Measurements from ENCODE around the gene TMEM143. TPM values are rescaled to one million over a fixed set of nuclear protein-coding genes. Genes with fewer than 3 reads are reported as not detected.
A peak's percentile ranks its signal among the peaks of the same experiment; 100 is the strongest.

TMEM143 gene
- total and polyA plus RNA-seq, 4 donors: 3.5 to 14.7 (median 8.4) TPM

DNA sequence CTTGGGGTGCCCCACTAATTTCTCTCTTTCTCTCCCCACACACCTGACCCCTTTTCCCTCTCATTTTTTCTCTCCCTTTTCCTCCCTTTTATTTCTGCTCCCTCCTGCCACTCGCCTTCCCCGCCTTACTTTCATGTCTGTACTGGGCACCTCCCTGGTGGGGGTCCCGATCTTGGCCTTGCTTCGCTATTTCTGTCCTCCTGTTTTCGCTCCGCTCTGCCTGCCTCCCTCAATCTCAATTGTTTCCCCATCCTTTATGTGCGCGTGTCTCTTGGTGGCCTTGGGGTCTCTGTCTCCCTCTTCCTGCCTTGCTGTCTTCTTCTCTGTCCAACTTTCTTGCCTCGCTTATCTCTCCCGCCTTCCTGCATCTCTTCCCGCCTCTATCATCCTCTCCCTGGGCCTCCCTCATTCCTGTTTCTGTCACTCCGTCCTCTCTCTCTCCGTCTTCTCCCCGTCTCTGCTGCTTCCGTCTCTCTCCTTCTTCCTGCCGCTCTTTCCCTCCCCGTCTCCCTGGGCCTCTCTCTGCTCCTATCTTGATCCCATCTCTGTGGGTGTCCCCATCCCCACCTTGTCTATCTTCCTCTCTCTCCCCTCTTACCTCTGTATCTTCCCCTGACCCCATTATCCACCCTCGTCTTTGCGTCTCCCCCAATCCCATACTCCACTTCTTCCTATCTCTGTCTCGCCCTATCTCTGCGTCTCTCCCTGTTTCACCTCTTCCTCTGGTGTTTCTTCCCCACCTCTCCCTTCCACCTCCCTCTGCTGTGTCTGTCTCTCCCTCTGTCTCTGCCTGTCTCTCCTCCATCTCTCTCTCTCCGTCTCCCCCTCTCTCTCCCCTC, 33.7 kb upstream of the TMEM143 start:
- WGBS (ENCODE audit: insufficient coverage): 60% methylated on average over 22 of the region's 22 CpGs
- peaks cover 6% of the 10 kb centered on the region for H3K36me3 ChIP-seq (ENCODE audit: control insufficient read depth, insufficient read depth, low read length)
- H3K4me3 ChIP-seq (ENCODE audit: low read depth, low read length): peak overlapping the region; percentile 31
- H3K4me1 ChIP-seq (ENCODE audit: control insufficient read depth, insufficient read depth, low read length): peaks cover 62% of the 10 kb centered on the region
- H3K9me3 ChIP-seq (ENCODE audit: control insufficient read depth, insufficient read depth, low read length): no peaks in the 10 kb centered on the region
- peaks cover 41% of the 10 kb centered on the region for H3K27me3 ChIP-seq (ENCODE audit: control insufficient read depth, insufficient read depth, low read length)
- no peak overlapping the region for H3K27ac ChIP-seq (ENCODE audit: low read depth, low read length)
- DNase-seq (ENCODE audit: low read depth in 4 of 6, low spot score in 6 of 6): peak in 1 of 6 donors; percentile 21

DNA sequence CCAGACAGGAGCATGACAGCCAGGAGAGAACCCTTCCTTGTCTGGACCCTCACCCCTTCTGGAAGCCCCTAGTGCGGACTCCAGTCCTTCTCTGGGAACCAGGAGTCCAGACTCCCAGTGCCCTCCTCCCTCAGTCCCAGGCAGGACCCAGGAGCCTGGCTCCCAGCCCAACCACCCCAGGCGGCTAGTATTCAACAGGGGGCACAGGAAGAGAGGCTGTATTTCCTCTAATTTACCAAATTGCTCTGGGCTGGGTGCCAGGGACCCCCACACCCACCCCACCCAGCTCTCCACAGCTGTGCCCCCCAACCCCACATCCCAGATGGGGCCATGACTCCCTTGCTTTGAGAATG, 33.1 kb upstream of the TMEM143 start:
- Histone ChIP-seq H3K4me3 (ENCODE audit: low read depth, low read length) (peak overlapping the region; percentile 9), H3K27me3 (ENCODE audit: control insufficient read depth, insufficient read depth, low read length) (peaks cover 41% of the 10 kb centered on the region), H3K27ac (ENCODE audit: low read depth, low read length) (no peak overlapping the region), H3K4me1 (ENCODE audit: control insufficient read depth, insufficient read depth, low read length) (peaks cover 67% of the 10 kb centered on the region), H3K9me3 (ENCODE audit: control insufficient read depth, insufficient read depth, low read length) (no peaks in the 10 kb centered on the region), H3K36me3 (ENCODE audit: control insufficient read depth, insufficient read depth, low read length) (peaks cover 6% of the 10 kb centered on the region)
- WGBS (ENCODE audit: insufficient coverage): 33% methylated on average over 1 of the region's 2 CpGs
- peak in 1 of 6 donors; percentile 26 for DNase-seq (ENCODE audit: low read depth in 4 of 6, low spot score in 6 of 6)

DNA sequence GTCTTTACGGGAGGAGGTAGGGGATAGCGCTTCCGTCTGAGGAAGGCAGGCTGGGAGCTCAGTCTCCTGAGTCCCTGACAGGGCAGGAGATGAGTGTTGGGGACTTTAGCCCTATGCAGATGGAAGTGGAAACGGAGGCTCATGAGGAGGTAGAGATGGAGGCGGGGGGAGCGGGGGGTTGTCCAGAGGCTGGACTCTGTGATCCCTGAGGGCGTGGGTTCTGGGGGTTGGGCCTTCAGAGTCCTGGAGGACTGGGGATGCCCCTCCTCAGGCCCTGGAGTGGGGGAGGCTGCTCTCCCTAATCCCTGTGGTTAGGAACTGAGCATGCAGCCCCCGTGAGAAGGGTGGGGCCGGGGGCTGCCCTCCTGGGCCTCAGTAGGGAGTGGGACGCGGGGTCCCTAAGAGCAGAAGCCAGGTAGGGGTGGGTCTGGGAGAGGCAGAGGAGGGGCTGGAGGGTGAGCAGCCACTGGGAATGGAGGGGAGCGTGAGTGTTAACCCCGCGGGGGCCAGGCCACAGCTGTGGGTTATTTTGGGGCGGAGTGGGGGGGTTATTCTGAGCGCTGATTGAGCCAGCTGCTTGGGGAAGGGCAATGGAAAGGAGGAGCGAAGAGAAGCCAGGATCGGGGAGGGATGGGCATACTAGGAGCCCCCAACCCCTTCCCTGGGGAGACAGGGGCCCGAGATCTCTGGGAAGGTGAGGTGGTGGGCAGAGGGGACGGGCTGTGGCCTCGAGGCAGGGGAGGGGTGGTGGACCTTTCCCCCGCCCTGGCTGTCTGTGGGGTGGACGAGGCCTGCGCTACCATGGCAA, 32.5 kb upstream of the TMEM143 start:
- Histone ChIP-seq H3K4me3 (ENCODE audit: low read depth, low read length) (peak overlapping the region; percentile 18), H3K27me3 (ENCODE audit: control insufficient read depth, insufficient read depth, low read length) (peaks cover 41% of the 10 kb centered on the region), H3K9me3 (ENCODE audit: control insufficient read depth, insufficient read depth, low read length) (no peaks in the 10 kb centered on the region), H3K27ac (ENCODE audit: low read depth, low read length) (no peak overlapping the region), H3K36me3 (ENCODE audit: control insufficient read depth, insufficient read depth, low read length) (peaks cover 7% of the 10 kb centered on the region), H3K4me1 (ENCODE audit: control insufficient read depth, insufficient read depth, low read length) (peaks cover 71% of the 10 kb centered on the region)
- 41% methylated on average over 16 of the region's 24 CpGs for WGBS (ENCODE audit: insufficient coverage)
- peak in 1 of 6 donors; percentile 62 for DNase-seq (ENCODE audit: low read depth in 4 of 6, low spot score in 6 of 6)

DNA sequence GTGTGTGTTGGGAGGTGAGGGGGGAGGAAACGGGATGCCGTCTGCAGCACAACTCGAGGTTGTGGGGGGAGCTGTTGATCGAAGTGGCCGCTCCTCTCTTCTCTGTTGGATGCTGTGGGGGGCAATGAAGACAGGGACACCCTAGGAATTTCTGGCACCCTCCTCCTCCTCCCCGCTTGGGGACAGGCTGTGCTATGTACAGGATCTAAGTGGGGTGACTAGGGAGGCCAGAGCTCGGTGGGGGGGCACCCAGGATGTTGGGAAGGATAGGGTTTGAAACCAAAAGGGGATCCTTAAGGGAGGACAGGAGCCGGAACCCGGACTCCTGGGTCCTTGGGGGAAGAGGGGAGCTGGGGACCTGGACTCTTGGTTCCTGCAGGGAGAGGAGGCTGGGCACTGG, 31.8 kb upstream of the TMEM143 start:
- Histone ChIP-seq H3K36me3 (ENCODE audit: control insufficient read depth, insufficient read depth, low read length) (peaks cover 8% of the 10 kb centered on the region), H3K4me3 (ENCODE audit: low read depth, low read length) (peak overlapping the region; percentile 18), H3K27ac (ENCODE audit: low read depth, low read length) (no peak overlapping the region), H3K27me3 (ENCODE audit: control insufficient read depth, insufficient read depth, low read length) (peaks cover 41% of the 10 kb centered on the region), H3K4me1 (ENCODE audit: control insufficient read depth, insufficient read depth, low read length) (peaks cover 71% of the 10 kb centered on the region), H3K9me3 (ENCODE audit: control insufficient read depth, insufficient read depth, low read length) (no peaks in the 10 kb centered on the region)
- WGBS (ENCODE audit: insufficient coverage): 26% methylated on average over 8 of the region's 9 CpGs
- no peak for DNase-seq (ENCODE audit: low read depth in 4 of 6, low spot score in 6 of 6)

DNA sequence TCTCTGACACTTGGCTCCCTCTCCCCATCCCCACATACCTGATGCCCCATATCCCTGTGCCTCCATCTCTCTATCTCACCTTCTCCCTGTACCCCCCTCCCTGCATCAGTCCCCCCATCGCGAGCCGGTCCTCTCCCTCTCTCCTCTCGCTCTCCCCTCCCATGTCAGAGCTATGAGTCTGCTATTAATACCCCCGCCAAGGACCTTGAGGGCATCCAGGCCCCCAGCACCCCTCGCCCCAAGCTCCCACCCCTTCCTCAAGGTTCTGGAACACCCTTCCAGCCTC, 31.4 kb upstream of the TMEM143 start:
- Histone ChIP-seq H3K4me1 (ENCODE audit: control insufficient read depth, insufficient read depth, low read length) (peaks cover 73% of the 10 kb centered on the region), H3K27ac (ENCODE audit: low read depth, low read length) (no peak overlapping the region), H3K9me3 (ENCODE audit: control insufficient read depth, insufficient read depth, low read length) (no peaks in the 10 kb centered on the region), H3K36me3 (ENCODE audit: control insufficient read depth, insufficient read depth, low read length) (peaks cover 10% of the 10 kb centered on the region), H3K4me3 (ENCODE audit: low read depth, low read length) (peak overlapping the region; percentile 60), H3K27me3 (ENCODE audit: control insufficient read depth, insufficient read depth, low read length) (peaks cover 41% of the 10 kb centered on the region)
- WGBS (ENCODE audit: insufficient coverage): 67% methylated on average over 1 of the region's 6 CpGs
- peak in 1 of 6 donors; percentile 18 for DNase-seq (ENCODE audit: low read depth in 4 of 6, low spot score in 6 of 6)

DNA sequence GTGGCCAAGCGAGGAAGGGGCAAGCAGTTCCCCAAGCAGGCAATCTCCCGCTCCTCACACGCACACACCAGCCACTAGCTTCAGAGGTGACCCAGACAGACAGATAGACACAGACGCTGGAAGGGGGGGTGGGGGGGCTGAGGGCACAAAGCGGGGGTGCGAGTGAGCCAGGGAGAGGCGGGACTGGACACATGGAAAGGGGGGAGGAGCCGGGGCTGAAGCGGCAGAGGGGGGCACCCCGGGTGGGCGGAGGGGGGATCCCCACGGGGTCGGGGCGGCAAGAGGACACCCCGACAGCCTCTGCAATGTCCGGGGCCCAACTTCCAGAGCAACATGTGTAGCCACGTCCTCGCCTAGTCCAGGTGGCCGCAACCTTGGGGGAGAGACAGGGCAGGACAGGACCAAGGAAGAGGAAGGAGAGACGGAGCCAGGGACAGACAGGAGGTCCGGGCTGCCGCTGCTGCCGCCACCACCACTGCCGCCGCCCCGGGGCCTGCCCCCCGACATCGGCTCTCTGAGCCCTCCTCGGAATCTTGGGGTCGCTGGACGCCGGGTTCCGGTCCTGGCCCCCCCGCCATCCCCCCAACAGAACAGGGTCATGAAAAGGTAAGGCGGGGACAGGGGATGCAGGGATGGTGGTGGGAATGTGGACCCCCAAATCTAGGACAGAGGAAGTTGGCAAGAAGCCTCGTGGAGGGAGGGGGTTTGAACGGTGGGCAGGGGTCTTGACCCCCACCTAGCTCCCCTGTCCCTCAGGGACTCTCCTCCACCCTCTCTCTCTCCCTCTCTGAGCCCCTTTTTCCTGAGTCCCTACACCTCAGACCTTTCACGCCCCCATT, 30.8 kb upstream of the TMEM143 start:
- Histone ChIP-seq H3K4me3 (ENCODE audit: low read depth, low read length) (peak overlapping the region; percentile 60), H3K9me3 (ENCODE audit: control insufficient read depth, insufficient read depth, low read length) (no peaks in the 10 kb centered on the region), H3K27ac (ENCODE audit: low read depth, low read length) (no peak overlapping the region), H3K36me3 (ENCODE audit: control insufficient read depth, insufficient read depth, low read length) (peaks cover 16% of the 10 kb centered on the region), H3K4me1 (ENCODE audit: control insufficient read depth, insufficient read depth, low read length) (peaks cover 79% of the 10 kb centered on the region), H3K27me3 (ENCODE audit: control insufficient read depth, insufficient read depth, low read length) (peaks cover 41% of the 10 kb centered on the region)
- 3% methylated on average over 17 of the region's 38 CpGs for WGBS (ENCODE audit: insufficient coverage)
- no peak for DNase-seq (ENCODE audit: low read depth in 4 of 6, low spot score in 6 of 6)

DNA sequence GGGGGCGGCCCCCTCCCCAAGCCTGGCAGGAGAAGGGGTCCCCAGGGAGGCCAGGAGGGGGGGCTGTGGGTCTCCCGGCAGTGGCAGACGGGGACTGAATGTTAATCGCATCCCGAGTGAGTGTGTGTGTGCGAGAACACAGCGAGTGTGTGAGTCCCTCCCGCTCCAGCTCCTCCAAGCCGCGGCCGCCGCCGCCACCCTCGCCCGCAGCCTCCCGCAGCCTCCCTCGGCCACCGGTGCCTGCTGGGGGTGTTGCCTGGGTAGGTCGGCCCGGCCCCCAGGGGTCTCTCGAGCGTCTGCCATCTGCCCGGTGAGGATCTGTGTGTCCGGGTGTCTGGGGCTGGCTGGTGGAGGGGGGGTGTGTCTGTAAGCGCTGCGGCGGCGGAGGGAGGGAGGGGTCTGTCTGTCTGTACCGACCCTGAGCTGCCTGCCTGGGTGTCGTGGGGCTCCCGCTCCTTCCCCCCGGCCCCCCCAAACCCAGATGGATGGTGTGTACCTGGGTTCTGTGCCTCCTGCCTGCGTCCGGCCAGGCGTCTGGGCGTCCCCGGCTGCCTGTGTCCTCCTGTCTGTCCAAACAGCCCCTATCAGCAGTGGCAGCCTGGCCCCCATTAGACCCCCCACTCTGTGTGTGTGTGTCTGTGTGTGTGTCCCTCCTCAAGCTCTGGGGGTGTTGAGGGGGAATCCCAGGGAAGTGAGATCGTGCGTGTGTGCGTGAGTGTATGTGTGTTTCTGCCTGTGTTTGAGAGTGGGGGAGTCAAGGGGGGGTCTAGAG, 30.0 kb upstream of the TMEM143 start, which contains the start of gene GRIN2D:
TSS of gene GRIN2D (plus strand) at position 110 of the 772 bp plus-strand sequence. CDS start 4,725 bp downstream, outside the sequence.
- peaks cover 82% of the 10 kb centered on the region for H3K4me1 ChIP-seq (ENCODE audit: control insufficient read depth, insufficient read depth, low read length)
- whole genome bisulfite sequencing (ENCODE audit: insufficient coverage): 0% methylated on average over 19 of the region's 40 CpGs
- H3K27me3 ChIP-seq (ENCODE audit: control insufficient read depth, insufficient read depth, low read length): peaks cover 41% of the 10 kb centered on the region
- peak within 1 kb of the TSS; percentile 57 for H3K27ac ChIP-seq (ENCODE audit: low read depth, low read length)
- H3K4me3 ChIP-seq (ENCODE audit: low read depth, low read length): peak within 1 kb of the TSS; percentile 60
- DNase-seq (ENCODE audit: low read depth in 4 of 6, low spot score in 6 of 6): peak in 4 of 6 donors; percentile 35 to 94 (median 68)
- H3K9me3 ChIP-seq (ENCODE audit: control insufficient read depth, insufficient read depth, low read length): no peaks in the 10 kb centered on the region
- H3K36me3 ChIP-seq (ENCODE audit: control insufficient read depth, insufficient read depth, low read length): peaks cover 19% of the 10 kb centered on the region

DNA sequence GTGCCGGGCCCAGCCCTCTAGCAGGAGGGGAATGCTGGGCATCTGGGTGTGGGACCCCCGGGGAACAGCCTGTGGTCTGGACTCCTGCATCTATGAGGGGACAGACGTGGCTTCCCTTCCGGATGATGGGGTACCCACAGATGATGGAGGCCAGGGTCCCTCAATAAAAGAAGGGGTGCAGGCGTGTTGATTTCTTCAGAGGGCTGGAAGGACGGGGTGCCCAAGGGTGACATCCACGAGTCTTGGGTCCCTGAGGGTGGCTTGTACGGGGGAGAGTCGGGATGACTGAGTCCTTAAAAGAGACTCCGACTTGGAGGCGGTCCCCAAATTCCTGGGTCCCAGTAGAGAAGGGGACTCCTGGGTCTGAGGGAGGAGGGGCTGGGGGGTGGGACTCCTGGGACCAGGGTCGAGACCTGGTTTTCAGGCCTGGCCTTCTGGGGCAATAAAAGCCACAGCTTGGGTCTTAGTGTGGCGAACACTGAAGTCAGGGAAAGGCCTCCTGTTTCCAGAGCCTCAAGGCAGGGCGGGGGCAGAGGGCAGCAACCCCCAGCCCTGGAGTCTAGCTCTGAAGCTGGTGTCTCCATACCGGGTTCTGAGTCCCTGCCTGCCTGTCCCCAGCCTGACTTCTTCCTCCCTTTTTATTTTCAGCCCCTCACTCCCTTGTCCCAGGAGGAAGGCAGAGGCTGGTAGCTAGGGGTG, 29.3 kb upstream of the TMEM143 start:
- H3K4me3 ChIP-seq (ENCODE audit: low read depth, low read length): peak overlapping the region; percentile 60
- H3K27me3 ChIP-seq (ENCODE audit: control insufficient read depth, insufficient read depth, low read length): peaks cover 39% of the 10 kb centered on the region
- H3K9me3 ChIP-seq (ENCODE audit: control insufficient read depth, insufficient read depth, low read length): no peaks in the 10 kb centered on the region
- WGBS (ENCODE audit: insufficient coverage): 58% methylated on average over 14 of the region's 15 CpGs
- H3K36me3 ChIP-seq (ENCODE audit: control insufficient read depth, insufficient read depth, low read length): peaks cover 27% of the 10 kb centered on the region
- peaks cover 80% of the 10 kb centered on the region for H3K4me1 ChIP-seq (ENCODE audit: control insufficient read depth, insufficient read depth, low read length)
- H3K27ac ChIP-seq (ENCODE audit: low read depth, low read length): peak overlapping the region; percentile 52
- no peak for DNase-seq (ENCODE audit: low read depth in 4 of 6, low spot score in 6 of 6)

Measured in spinal cord (tissue), 10 donors.